ENCODE results near the gene CNTN4. TPM values are rescaled to one million over a fixed set of nuclear protein-coding genes. Genes with fewer than 3 reads are reported as not detected.

The CNTN4 gene
- total RNA-seq (10 to 100 TPM in 1 of 7 donors, 1 to 10 TPM in 5, under 1 TPM in 1; 0.35 to 16.7 (median 3.0) TPM), polyA plus RNA-seq (1 to 10 TPM; 1.7 to 6.6 TPM)
- long read RNA-seq, donor 1, partial matches to known transcripts = 2 of 3 reads
- long read RNA-seq, donor 1, other reads (novel, unspliced or antisense) = 1 of 3 reads
- long read RNA-seq, donor 2, full-length matches to known transcripts = 3 of 3 reads
- long read RNA-seq, donor 2, partial matches to known transcripts = 0 of 3 reads
- long read RNA-seq, donor 2, other reads (novel, unspliced or antisense) = 0 of 3 reads
- long read RNA-seq, donor 3, full-length matches to known transcripts = 1 of 1 reads
- long read RNA-seq, donor 3, partial matches to known transcripts = 0 of 1 reads
- long read RNA-seq, donor 3, other reads (novel, unspliced or antisense) = 0 of 1 reads

GRCh38 chr3:2098398-2099027 lies at the start of gene CNTN4:
TSS of gene CNTN4 (plus strand) at chr3:2098866.
- Histone ChIP-seq H3K27me3 (no peaks in the 10 kb centered on the region), H3K4me1 (ENCODE audit: insufficient read depth) (peaks cover 3% of the 10 kb centered on the region), H3K36me3 (no peaks in the 10 kb centered on the region), H3K4me3 (peak within 1 kb of the TSS; percentile 62), H3K27ac (no peak within 1 kb of the TSS), H3K9me3 (no peaks in the 10 kb centered on the region)
- WGBS, 3 donors = 0 to 1% (median 0%) methylated on average over 26 to 86 of the region's 86 CpGs
- DNase-seq = peak in 4 of 5 donors; percentile 33 to 62 (median 46)
- TF ChIP-seq EP300 (IDR thresholded peaks at IDR 0.05) = no peak
- TF ChIP-seq CTCF (IDR thresholded peaks at IDR 0.05) = no peak
- TF ChIP-seq POLR2A (IDR thresholded peaks at IDR 0.05) = no peak
- intact Hi-C loops (cut with DNase I) = no loop called here

- intact Hi-C loops (cut with DNase I) = no loop called here
- H3K27ac ChIP-seq = no peak overlapping the region
- H3K9me3 ChIP-seq = no peaks in the 10 kb centered on the region
- H3K36me3 ChIP-seq = no peaks in the 10 kb centered on the region
- H3K4me3 ChIP-seq = no peak overlapping the region
- WGBS, 3 donors = 90 to 96% (median 91%) methylated on average over 4 of the region's 4 CpGs
- TF ChIP-seq CTCF (IDR thresholded peaks at IDR 0.05) (no peak), EP300 (IDR thresholded peaks at IDR 0.05) (no peak), POLR2A (IDR thresholded peaks at IDR 0.05) (no peak)
- no peaks in the 10 kb centered on the region for H3K27me3 ChIP-seq
- no peaks in the 10 kb centered on the region for H3K4me1 ChIP-seq (ENCODE audit: insufficient read depth)
- no peak for DNase-seq
Observed at GRCh38 chr3:2061360-2061759, 37.3 kb upstream of the CNTN4 start.

- intact Hi-C loops (cut with DNase I) = no loop called here
- 83 to 88% (median 85%) methylated on average over 2 of the region's 2 CpGs for WGBS, 3 donors
- TF ChIP-seq EP300 (IDR thresholded peaks at IDR 0.05) (no peak), POLR2A (IDR thresholded peaks at IDR 0.05) (no peak)
- no peaks in the 10 kb centered on the region for H3K4me1 ChIP-seq (ENCODE audit: insufficient read depth)
- no peak for DNase-seq
- no peak overlapping the region for H3K27ac ChIP-seq
- no peaks in the 10 kb centered on the region for H3K36me3 ChIP-seq
- H3K4me3 ChIP-seq = no peak overlapping the region
- H3K27me3 ChIP-seq = no peaks in the 10 kb centered on the region
- no peaks in the 10 kb centered on the region for H3K9me3 ChIP-seq
Observed at GRCh38 chr3:2071531-2071930, 27.1 kb upstream of the CNTN4 start.

- Histone ChIP-seq H3K4me3 (no peak overlapping the region), H3K27ac (no peak overlapping the region)
- WGBS, 3 donors = 15 to 20% (median 15%) methylated on average over 3 of the region's 3 CpGs
Observed at GRCh38 chr3:2078821-2079220, 19.8 kb upstream of the CNTN4 start.

More at GRCh38 chr3:2078821-2079220, 19.8 kb upstream of the CNTN4 start:
- H3K36me3 ChIP-seq = no peaks in the 10 kb centered on the region
- H3K4me1 ChIP-seq (ENCODE audit: insufficient read depth) = no peaks in the 10 kb centered on the region
- no peak for TF ChIP-seq POLR2A (IDR thresholded peaks at IDR 0.05)
- TF ChIP-seq EP300 (IDR thresholded peaks at IDR 0.05) = no peak
- TF ChIP-seq CTCF (IDR thresholded peaks at IDR 0.05) = no peak
- no peaks in the 10 kb centered on the region for H3K27me3 ChIP-seq
- no peak for DNase-seq
- intact Hi-C loops (cut with DNase I) = no loop called here
- peaks cover 0 to 3% of the 10 kb centered on the region in 2 donors for H3K9me3 ChIP-seq

All from ovary (tissue), 10 donors.